ENCODE data around the gene NDUFB10. TPM values are rescaled to one million over a fixed set of nuclear protein-coding genes. Genes with fewer than 3 reads are reported as not detected.

The NDUFB10 gene
- polyA plus RNA-seq, 1 donor from 2014 or later, result 217 TPM

GRCh38 chr16:1983544-1984346 lies 24.4 kb downstream of the NDUFB10 start, which contains the start of gene GFER:
GFER (plus strand) TSS chr16:1984193; CDS start chr16:1984219, 26 bp downstream.
- no peaks in the 10 kb centered on the region for H3K9me2 ChIP-seq (ENCODE audit: insufficient read depth, low read length)
- H3K9me3 ChIP-seq (ENCODE audit: low read length), result no peaks in the 10 kb centered on the region
- peak within 1 kb of the TSS; percentile 99 for H3K4me3 ChIP-seq (ENCODE audit: low read length)
- H2AFZ ChIP-seq (ENCODE audit: low read depth, low read length), result peak within 1 kb of the TSS; percentile 76
- peak within 1 kb of the TSS; percentile 86 for H3K27ac ChIP-seq (ENCODE audit: low read length)
- no peaks in the 10 kb centered on the region for H3K79me2 ChIP-seq (replicated peaks; ENCODE audit: insufficient read depth, low read length)
- H3K36me3 ChIP-seq (ENCODE audit: insufficient read depth, low read length), result no peaks in the 10 kb centered on the region
- TF ChIP-seq REST (IDR thresholded peaks at IDR 0.05; ENCODE audit: borderline replicate concordance) (peak; percentile 50), TAF1 (IDR thresholded peaks at IDR 0.05; ENCODE audit: low read depth) (no peak), SMC3 (conservative IDR thresholded peaks at IDR 0.05; ENCODE audit: poor library complexity) (peak; percentile 55), RAD21 (conservative IDR thresholded peaks at IDR 0.05) (peak; percentile 45), MXI1 (conservative IDR thresholded peaks at IDR 0.05; ENCODE audit: poor library complexity, severe bottlenecking) (peak; percentile 69), EZH2 (IDR thresholded peaks at IDR 0.05; ENCODE audit: borderline replicate concordance, insufficient read depth, low read length, poor library complexity, severe bottlenecking) (no peak), EP300 (conservative IDR thresholded peaks at IDR 0.05; ENCODE audit: poor library complexity, severe bottlenecking) (peak; percentile 33), POLR2AphosphoS5 (IDR thresholded peaks at IDR 0.05) (peak; percentile 62), CTCF (IDR thresholded peaks at IDR 0.05; ENCODE audit: poor library complexity, severe bottlenecking) (peak; percentile 81)
- H3K27me3 ChIP-seq (ENCODE audit: insufficient read depth, low read depth, low read length), result peaks cover 23% of the 10 kb centered on the region
- peak within 1 kb of the TSS; percentile 94 for H3K9ac ChIP-seq (ENCODE audit: low read length)
- H3K4me2 ChIP-seq (ENCODE audit: low read length), result peak within 1 kb of the TSS; percentile 97
- H3F3A ChIP-seq (ENCODE audit: insufficient read depth, low read length, poor library complexity, severe bottlenecking), result no peaks in the 10 kb centered on the region
- H4K20me1 ChIP-seq (ENCODE audit: insufficient read depth), result no peaks in the 10 kb centered on the region

- Histone ChIP-seq H3K9me3 (ENCODE audit: low read length) (no peaks in the 10 kb centered on the region), H3K9ac (ENCODE audit: low read length) (peak overlapping the region; percentile 94), H3F3A (ENCODE audit: insufficient read depth, low read length, poor library complexity, severe bottlenecking) (no peaks in the 10 kb centered on the region), H3K9me2 (ENCODE audit: insufficient read depth, low read length) (no peaks in the 10 kb centered on the region), H3K27me3 (ENCODE audit: insufficient read depth, low read depth, low read length) (peaks cover 21% of the 10 kb centered on the region), H3K79me2 (replicated peaks; ENCODE audit: insufficient read depth, low read length) (no peaks in the 10 kb centered on the region), H3K36me3 (ENCODE audit: insufficient read depth, low read length) (no peaks in the 10 kb centered on the region), H3K27ac (ENCODE audit: low read length) (peak overlapping the region; percentile 86), H3K4me2 (ENCODE audit: low read length) (peak overlapping the region; percentile 97), H4K20me1 (ENCODE audit: insufficient read depth) (no peaks in the 10 kb centered on the region), H2AFZ (ENCODE audit: low read depth, low read length) (no peak overlapping the region), H3K4me3 (ENCODE audit: low read length) (peak overlapping the region; percentile 99)
- TF ChIP-seq EP300 (conservative IDR thresholded peaks at IDR 0.05; ENCODE audit: poor library complexity, severe bottlenecking) (no peak), POLR2AphosphoS5 (IDR thresholded peaks at IDR 0.05) (no peak), EZH2 (IDR thresholded peaks at IDR 0.05; ENCODE audit: borderline replicate concordance, insufficient read depth, low read length, poor library complexity, severe bottlenecking) (no peak), RAD21 (conservative IDR thresholded peaks at IDR 0.05) (no peak), REST (IDR thresholded peaks at IDR 0.05; ENCODE audit: borderline replicate concordance) (no peak), MXI1 (conservative IDR thresholded peaks at IDR 0.05; ENCODE audit: poor library complexity, severe bottlenecking) (peak; percentile 4), CTCF (IDR thresholded peaks at IDR 0.05; ENCODE audit: poor library complexity, severe bottlenecking) (no peak), TAF1 (IDR thresholded peaks at IDR 0.05; ENCODE audit: low read depth) (no peak)
Measured at GRCh38 chr16:1984347-1985225, 25.2 kb downstream of the NDUFB10 start.
